MG63 (cell line): ENCODE data around the gene ZC3H12C. TPM values are rescaled to one million over a fixed set of nuclear protein-coding genes. Genes with fewer than 3 reads are reported as not detected.
A peak's percentile ranks its signal among the peaks of the same experiment; 100 is the strongest.

Source experiments
- DNase-seq: peaks from one replicate; pipeline ENCODE4 v3.0.0-alpha.2; 2020
- H3K27me3 ChIP-seq: fragments of 250-450 bp; sonication (Bioruptor Pico); 2 replicates; pipeline ENCODE4 v1.5.1; 2020; ENCODE audit warnings: mild to moderate bottlenecking, moderate library complexity
- H3K36me3 ChIP-seq: fragments of 250-450 bp; sonication (Bioruptor Pico); 2 replicates; pipeline ENCODE4 v1.5.1; 2020; ENCODE audit warnings: mild to moderate bottlenecking, moderate library complexity
- H3K4me3 ChIP-seq: fragments of 250-450 bp; sonication (Bioruptor Pico); 2 replicates; pipeline ENCODE4 v1.5.1; 2020; ENCODE audit warnings: mild to moderate bottlenecking, moderate library complexity
- H3K9me3 ChIP-seq: fragments of 250-450 bp; sonication (Bioruptor Pico); 2 replicates; pipeline ENCODE4 v1.5.1; 2020; ENCODE audit warnings: mild to moderate bottlenecking, moderate library complexity
- total RNA-seq: library from RNA; depleted of rRNA; stranded (reverse); fragments of >200 nt; shearing (Covaris generic); gene quantifications from 2 replicates; pipeline ENCODE4 v1.2.3, GENCODE V29; 2014; ENCODE audit warnings: low replicate concordance

Gene ZC3H12C
- total RNA-seq, 1 experiment from 2014 or later, result 2.5 TPM

- no peaks in the 10 kb centered on the region for H3K9me3 ChIP-seq
- H3K36me3 ChIP-seq, result peaks cover 12% of the 10 kb centered on the region
- no peak overlapping the region for H3K4me3 ChIP-seq
- no peaks in the 10 kb centered on the region for H3K27me3 ChIP-seq
- no peak for DNase-seq
These were observed 63.3 kb downstream of the ZC3H12C start for GRCh38 chr11:110156503-110156902.

DNA sequence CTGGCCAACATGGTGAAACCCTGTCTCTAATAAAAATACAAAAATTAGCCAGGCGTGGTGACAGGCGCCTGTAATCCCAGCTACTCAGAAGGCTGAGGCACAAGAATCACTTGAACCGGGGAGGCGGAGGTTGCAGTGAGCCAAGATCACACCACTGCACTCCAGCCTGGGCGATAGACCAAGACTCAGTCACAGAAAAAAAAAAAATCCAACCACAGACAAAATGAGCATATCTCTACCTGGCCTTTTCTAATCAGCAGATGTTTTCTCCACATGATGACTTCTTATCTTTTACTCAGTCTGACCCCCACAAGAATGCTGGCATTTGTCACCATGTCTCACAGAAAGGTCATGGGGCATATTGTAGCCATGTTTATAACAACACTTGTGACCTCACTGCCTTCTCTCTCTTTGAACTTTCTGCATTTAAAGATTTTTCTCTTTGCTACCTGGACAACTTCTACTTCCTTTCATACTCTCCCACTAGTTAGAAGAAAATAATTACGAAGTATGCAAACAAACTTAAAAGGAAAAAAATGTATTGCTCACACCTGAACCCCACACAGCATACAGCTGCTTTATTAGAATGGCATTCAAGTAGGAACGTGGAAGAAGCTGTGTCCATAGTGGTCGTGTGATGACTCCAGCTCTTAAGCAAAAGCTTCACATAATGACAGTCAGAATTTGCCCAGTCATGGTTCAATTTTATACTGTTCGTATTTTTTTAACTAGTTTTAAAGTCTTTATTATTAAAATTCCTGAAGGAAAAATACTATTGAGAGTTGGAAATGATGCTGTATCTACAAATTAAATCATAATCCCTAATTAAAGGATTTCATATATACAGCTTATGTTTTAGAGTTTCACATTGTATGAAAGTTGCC, 65.4 kb downstream of the ZC3H12C start:
- no peak for DNase-seq
- H3K4me3 ChIP-seq, result no peak overlapping the region
- no peaks in the 10 kb centered on the region for H3K27me3 ChIP-seq
- peaks cover 17% of the 10 kb centered on the region for H3K36me3 ChIP-seq
- H3K9me3 ChIP-seq, result no peaks in the 10 kb centered on the region

DNA sequence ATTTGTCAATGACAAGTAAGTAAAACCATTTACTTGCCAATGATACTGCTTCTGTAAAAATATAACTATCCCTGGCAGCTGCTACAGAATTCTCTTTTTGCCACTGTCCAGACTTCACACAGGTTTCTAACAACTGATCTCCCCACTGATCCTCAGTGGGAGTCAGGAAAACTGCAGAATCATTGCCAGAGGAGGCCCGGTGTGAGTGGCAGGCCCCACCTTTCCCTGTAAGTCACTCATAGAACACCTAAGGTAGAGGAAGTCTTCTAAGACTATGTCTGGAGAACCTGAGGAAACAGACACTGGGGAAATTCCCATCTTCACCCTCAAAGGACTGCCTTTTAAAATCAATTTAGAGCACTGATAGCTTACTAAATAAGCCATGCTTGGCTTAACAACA, 66.3 kb downstream of the ZC3H12C start:
- Histone ChIP-seq H3K27me3 (no peaks in the 10 kb centered on the region), H3K9me3 (no peaks in the 10 kb centered on the region), H3K4me3 (no peak overlapping the region), H3K36me3 (peaks cover 17% of the 10 kb centered on the region)
- DNase-seq, result no peak

DNA sequence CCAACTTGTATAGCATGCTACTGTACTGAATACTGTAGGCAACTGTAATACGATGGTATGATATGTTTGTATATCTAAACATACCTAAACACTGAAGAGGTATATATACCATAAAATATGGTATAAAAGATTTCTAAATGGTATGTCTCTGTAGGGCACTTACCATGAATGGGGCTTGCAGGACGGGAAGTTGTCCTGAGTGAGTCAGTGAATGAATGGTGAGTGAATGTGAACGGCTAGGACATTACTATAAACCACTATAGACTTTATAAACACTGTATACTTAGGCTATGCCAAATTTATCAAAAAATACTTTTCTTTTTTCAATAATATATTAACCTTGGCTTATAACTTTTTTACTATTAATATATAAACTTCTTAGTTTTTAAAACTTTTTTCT, 66.8 kb downstream of the ZC3H12C start:
- H3K36me3 ChIP-seq, result peaks cover 17% of the 10 kb centered on the region
- no peaks in the 10 kb centered on the region for H3K9me3 ChIP-seq
- no peaks in the 10 kb centered on the region for H3K27me3 ChIP-seq
- no peak overlapping the region for H3K4me3 ChIP-seq
- DNase-seq, result no peak

- peaks cover 17% of the 10 kb centered on the region for H3K36me3 ChIP-seq
- no peak for DNase-seq
These were observed 67.2 kb downstream of the ZC3H12C start for GRCh38 chr11:110160437-110160836.

DNA sequence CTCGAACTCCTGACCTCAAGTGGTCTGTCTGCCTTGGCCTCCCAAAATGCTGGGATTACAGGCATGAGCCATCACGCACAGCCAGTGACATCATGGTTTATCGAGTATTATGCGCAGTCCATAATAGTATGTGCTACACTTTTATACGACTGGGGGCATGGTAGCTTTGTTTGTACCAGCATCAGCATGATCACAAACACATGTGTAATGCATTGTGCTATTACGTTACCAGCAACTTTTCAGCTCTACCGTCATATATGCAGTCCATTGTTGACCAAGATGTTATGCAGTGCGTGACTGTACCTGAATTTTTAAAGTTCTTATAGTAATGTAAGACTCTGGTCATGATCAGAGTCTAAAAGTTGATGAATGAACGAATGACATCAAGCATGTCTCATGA, 67.9 kb downstream of the ZC3H12C start:
- H3K9me3 ChIP-seq, result no peaks in the 10 kb centered on the region

More at GRCh38 chr11:110160437-110160836, 67.2 kb downstream of the ZC3H12C start:
- H3K9me3 ChIP-seq, result no peaks in the 10 kb centered on the region
- no peak overlapping the region for H3K4me3 ChIP-seq
- no peaks in the 10 kb centered on the region for H3K27me3 ChIP-seq

DNA sequence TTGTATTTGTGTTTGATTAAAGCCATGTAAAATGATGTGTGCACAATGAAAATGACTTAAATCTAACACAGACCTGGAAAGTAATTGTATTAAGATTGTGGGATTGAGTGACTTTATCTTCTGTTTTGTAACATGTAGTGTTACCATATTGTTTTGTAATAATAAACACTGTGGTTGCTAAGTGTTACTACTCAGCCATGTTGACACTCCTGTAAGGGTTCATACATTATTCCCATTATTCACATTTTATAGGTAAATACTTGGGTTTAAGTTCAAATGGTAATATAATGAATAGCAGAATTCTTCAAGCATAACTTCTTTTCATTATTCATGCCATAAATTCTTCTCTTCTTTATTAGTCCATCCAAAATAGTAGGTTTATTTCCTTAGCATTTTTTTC, 69.0 kb downstream of the ZC3H12C start:
- Histone ChIP-seq H3K27me3 (no peaks in the 10 kb centered on the region), H3K4me3 (no peak overlapping the region), H3K9me3 (no peaks in the 10 kb centered on the region), H3K36me3 (peaks cover 17% of the 10 kb centered on the region)
- no peak for DNase-seq

More for the DNA sequence above, 67.9 kb downstream of the ZC3H12C start:
- H3K36me3 ChIP-seq, result peaks cover 17% of the 10 kb centered on the region
- H3K4me3 ChIP-seq, result no peak overlapping the region
- no peak for DNase-seq
- H3K27me3 ChIP-seq, result no peaks in the 10 kb centered on the region

DNA sequence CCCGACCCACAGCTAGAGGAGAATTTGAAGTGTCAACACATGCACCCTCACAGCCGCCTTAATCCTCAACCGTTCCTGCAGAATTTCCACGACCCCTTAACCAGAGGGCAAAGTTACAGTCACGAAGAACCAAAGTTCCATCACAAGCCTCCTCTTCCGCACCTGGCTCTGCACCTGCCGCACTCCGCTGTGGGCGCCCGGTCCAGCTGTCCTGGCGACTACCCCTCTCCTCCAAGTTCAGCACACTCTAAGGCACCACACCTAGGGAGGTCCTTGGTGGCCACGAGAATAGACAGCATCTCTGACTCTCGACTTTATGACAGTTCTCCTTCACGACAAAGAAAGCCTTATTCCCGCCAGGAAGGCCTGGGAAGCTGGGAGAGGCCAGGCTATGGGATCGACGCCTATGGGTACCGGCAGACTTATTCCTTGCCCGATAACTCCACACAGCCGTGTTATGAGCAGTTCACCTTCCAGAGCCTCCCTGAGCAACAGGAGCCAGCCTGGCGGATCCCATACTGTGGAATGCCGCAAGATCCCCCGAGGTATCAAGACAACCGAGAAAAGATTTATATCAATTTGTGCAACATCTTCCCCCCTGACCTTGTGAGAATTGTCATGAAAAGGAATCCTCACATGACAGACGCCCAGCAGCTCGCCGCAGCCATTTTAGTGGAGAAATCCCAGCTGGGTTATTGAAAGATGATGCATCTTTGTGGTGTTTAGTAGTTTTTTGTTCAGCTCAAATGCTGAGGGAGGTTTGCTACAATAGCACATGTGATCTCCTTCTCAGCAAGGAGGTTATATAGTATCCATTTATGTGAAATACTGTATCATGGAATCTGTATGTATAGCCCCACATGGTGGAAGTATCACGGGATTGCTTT, 72.1 kb downstream of the ZC3H12C start:
- Histone ChIP-seq H3K27me3 (no peaks in the 10 kb centered on the region), H3K36me3 (peaks cover 10% of the 10 kb centered on the region), H3K9me3 (no peaks in the 10 kb centered on the region), H3K4me3 (no peak overlapping the region)
- DNase-seq, result no peak

DNA sequence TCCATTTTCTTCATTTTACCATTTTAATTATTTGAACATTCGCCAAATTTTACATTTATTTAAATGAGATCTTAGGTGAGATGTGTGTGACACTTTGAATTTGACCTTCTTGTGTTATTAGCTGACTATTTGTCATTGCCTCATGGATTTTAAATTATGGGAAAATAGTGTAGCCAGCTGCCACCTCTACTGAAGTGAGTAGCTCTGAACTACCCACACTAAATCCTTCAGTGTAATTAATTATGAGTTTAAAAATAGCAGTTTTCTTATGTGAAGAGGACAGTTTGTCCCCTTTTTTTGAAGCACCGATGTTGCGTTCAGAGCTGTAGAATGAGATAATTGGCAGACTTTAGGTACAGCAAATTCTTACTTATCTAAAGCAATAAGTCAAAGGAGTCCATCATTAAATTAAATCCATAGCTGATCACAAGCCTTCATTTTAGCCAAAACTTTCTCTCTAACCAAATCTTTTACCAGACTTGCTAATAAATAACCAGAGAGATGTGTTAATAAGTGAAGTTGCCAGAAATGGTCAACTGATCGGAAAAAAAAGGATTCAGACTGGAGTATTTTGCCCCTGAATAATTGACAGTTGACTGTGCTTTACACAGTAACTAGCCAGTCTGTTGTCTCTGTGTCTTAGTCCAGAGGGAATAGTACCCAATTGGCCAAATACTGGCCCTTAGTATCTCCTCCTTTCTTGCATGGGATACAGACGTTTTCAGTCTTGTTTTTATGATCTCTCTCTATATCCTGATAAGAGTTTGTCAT, 75.0 kb downstream of the ZC3H12C start:
- H3K27me3 ChIP-seq, result no peaks in the 10 kb centered on the region
- no peak for DNase-seq
- H3K4me3 ChIP-seq, result no peak overlapping the region
- no peaks in the 10 kb centered on the region; the same call in 1 of the 2 replicates for H3K36me3 ChIP-seq
- H3K9me3 ChIP-seq, result no peaks in the 10 kb centered on the region

DNA sequence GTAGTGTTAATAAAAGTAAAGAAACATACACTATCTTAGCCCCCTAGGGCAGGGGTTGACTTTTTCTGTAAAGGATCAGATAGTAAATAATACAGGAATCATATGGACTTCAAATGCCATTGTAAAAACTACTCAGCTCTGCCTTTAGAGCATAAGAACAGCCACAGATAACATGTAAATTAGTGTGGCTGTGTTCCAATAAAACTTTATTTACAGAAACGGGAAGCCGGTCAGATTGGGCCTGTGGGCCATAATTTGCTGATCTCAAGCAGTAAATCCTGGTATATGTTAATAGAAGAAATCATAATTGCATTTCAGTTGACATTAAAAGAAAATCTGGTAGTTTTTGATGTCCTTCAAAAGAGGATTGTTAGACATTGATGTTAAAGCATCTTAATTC, 76.5 kb downstream of the ZC3H12C start:
- no peak for DNase-seq
- Histone ChIP-seq H3K4me3 (no peak overlapping the region), H3K9me3 (no peaks in the 10 kb centered on the region)

DNA sequence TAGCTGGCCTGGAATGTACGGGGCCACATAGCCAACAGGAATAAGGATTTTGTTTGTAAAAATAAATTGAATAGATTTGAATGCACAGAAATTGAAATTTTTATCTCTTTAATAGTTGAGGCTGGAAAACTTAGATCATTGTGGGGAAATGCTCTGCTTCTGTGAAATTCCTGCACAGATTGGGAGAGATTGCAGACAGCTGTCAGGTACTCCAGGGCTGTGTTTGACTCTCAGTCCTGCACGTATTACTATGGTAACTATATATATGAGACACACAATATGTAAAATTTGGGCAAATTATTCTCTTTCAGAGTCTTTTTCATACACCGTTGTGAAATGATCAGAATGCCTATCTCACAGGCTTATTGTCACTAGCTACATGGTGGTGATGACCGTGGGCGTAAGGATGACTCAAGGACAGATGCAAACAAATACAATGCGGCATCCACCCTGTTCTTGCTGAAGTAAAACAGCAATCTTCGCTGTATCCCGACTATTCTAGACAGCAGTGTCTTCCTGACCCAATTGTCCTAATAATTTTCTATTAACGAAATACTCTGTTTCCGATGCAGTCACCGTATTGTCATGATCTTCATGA, 79.4 kb downstream of the ZC3H12C start:
- H3K9me3 ChIP-seq, result no peaks in the 10 kb centered on the region
- H3K36me3 ChIP-seq, result no peaks in the 10 kb centered on the region; the same call in 1 of the 2 replicates
- no peaks in the 10 kb centered on the region for H3K27me3 ChIP-seq
- H3K4me3 ChIP-seq, result no peak overlapping the region
- no peak for DNase-seq

More for the DNA sequence above, 76.5 kb downstream of the ZC3H12C start:
- H3K36me3 ChIP-seq, result no peaks in the 10 kb centered on the region; the same call in 1 of the 2 replicates
- no peaks in the 10 kb centered on the region for H3K27me3 ChIP-seq

DNA sequence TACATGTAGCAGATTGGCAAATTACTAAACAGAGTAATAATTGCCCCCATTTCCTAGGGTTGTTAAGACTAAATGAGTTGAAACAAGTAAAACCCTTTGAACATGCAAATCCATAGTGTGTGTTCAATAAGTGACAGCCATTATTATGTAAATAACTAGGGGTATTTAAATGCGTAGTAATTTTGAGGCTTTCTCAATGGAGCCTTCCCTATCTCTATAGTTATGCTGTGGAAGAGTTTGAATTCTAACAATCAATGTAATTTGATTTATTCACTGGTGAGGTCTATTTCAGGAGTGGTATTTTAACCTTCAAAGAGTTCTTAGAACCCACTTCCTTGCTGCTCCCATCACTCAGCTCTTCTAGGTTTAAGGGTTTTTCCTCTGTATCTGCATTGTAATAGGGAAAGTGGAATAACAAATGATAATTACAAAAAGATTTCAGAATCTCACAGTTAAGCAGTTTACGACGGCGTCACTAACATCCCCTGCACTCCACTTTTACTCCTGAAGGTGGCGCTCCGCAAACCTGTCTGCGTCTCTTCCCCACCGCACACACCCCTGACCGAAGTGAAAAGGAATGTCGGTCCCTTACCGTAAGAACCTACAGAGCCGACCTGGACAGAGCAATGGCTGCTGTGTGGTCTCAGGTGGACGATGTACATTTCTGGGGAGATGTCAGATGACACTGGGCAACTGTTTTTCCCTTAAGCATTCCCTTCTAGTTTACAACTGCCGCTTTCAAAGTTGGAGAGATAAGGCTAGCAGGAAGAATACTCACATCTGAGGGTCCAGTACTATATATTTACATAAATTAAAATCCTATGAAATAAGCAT, 80.8 kb downstream of the ZC3H12C start:
- H3K4me3 ChIP-seq, result no peak overlapping the region
- no peaks in the 10 kb centered on the region for H3K27me3 ChIP-seq
- H3K36me3 ChIP-seq, result no peaks in the 10 kb centered on the region; the same call in 1 of the 2 replicates
- peak; percentile 47 for DNase-seq
- H3K9me3 ChIP-seq, result no peaks in the 10 kb centered on the region

DNA sequence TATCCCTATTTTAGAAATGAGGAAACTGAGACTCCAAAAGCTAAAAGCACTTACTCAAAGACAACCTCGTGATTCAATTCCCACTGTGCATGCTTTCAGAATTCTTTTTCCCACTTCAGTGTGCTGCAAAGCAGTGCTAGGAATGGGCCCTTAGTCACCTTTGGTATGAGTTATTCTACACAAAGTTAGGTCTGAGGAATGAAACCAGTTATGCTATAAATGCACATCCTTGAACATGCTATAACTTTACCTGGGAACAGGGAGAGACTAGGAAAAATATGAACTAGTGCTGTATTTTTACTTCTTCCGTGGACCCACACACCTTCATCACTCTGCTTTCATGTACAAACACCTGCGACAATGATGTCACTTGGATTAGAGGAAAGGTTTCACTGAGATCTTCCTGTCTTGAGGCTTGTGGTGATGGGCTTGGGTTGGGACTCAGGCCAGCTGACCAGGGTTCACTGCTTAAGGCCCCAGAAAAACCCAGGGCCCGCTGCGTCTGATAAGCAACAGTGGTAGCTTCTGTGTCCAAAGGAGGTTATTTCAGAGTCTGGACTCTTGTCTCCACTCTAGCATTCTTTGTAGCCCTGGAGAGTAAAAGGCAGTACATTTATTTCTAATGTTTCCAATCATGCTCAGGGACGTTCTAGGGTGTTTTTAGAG, 81.6 kb downstream of the ZC3H12C start:
- Histone ChIP-seq H3K36me3 (no peaks in the 10 kb centered on the region), H3K4me3 (no peak overlapping the region), H3K27me3 (no peaks in the 10 kb centered on the region), H3K9me3 (no peaks in the 10 kb centered on the region)
- DNase-seq, result no peak

GRCh38 chr11:110176366-110177085, 83.3 kb downstream of the ZC3H12C start:
- no peak overlapping the region for H3K4me3 ChIP-seq
- no peak for DNase-seq
- no peaks in the 10 kb centered on the region for H3K36me3 ChIP-seq
- no peaks in the 10 kb centered on the region for H3K27me3 ChIP-seq
- no peaks in the 10 kb centered on the region for H3K9me3 ChIP-seq
